ENCODE measurements around the gene SYNDIG1L. TPM values are rescaled to one million over a fixed set of nuclear protein-coding genes. Genes with fewer than 3 reads are reported as not detected.

Gene SYNDIG1L
- total RNA-seq, 1 experiment from 2014 or later: 0.33 TPM

- Histone ChIP-seq H4K8ac (replicated peaks; ENCODE audit: insufficient read length, low read depth, low read length) (no peak overlapping the region), H4K20me1 (ENCODE audit: control insufficient read depth, insufficient read depth, insufficient read length) (no peaks in the 10 kb centered on the region), H3K14ac (ENCODE audit: insufficient read depth, low read length) (no peak overlapping the region), H2BK20ac (ENCODE audit: low read depth, low read length, poor library complexity, severe bottlenecking) (no peak overlapping the region), H3K56ac (ENCODE audit: insufficient read length, low read depth, low read length) (no peak overlapping the region), H3K79me1 (ENCODE audit: insufficient read depth, low read depth, low read length, poor library complexity, severe bottlenecking) (no peaks in the 10 kb centered on the region), H3K4me2 (ENCODE audit: insufficient read depth, insufficient read length, low read length) (no peak overlapping the region), H2BK12ac (ENCODE audit: insufficient read length, low read depth, low read length) (no peak overlapping the region), H2BK120ac (ENCODE audit: low read depth, low read length, poor library complexity, severe bottlenecking) (no peak overlapping the region), H3K27ac (ENCODE audit: insufficient read length, low read depth, low read length) (no peak overlapping the region), H4K5ac (ENCODE audit: insufficient read length, low read depth, low read length) (no peak overlapping the region), H3K27me3 (ENCODE audit: insufficient read depth, low read length) (no peaks in the 10 kb centered on the region), H3K18ac (ENCODE audit: insufficient read length, low read depth, low read length) (no peak overlapping the region), H3T11ph (ENCODE audit: low read length) (no peak overlapping the region), H2BK5ac (ENCODE audit: insufficient read length, low read length) (no peak overlapping the region), H3K9me3 (ENCODE audit: control insufficient read depth, low read depth, low read length) (no peaks in the 10 kb centered on the region), H3K4me1 (ENCODE audit: insufficient read depth, low read length) (peaks cover 7% of the 10 kb centered on the region; the same call in 1 of the 2 replicates), H3K23ac (ENCODE audit: insufficient read length, low read depth, low read length) (no peak overlapping the region), H4K91ac (ENCODE audit: insufficient read length, low read depth, low read length) (no peak overlapping the region), H2BK15ac (ENCODE audit: low read depth, low read length) (no peak overlapping the region), H3K9ac (ENCODE audit: extremely low read depth, insufficient read length, low read length) (no peak overlapping the region), H2AFZ (ENCODE audit: low read length) (no peak overlapping the region), H2AK5ac (ENCODE audit: insufficient read length, low read length) (no peak overlapping the region), H3K4ac (ENCODE audit: low read depth, low read length) (no peak overlapping the region), H3K79me2 (ENCODE audit: insufficient read depth, low read length) (no peaks in the 10 kb centered on the region), H3K23me2 (ENCODE audit: insufficient read length, low read depth, low read length, poor library complexity, severe bottlenecking) (no peaks in the 10 kb centered on the region)
- no CpG with 5 or more reads among the region's 3 CpGs for WGBS (ENCODE audit: extremely low coverage, insufficient read length, low lambda C conversion rate)
- Mint-ChIP-seq H3K4me1 (peaks cover 30 to 47% of the 10 kb centered on the region in 2 experiments), H3K9me3 (no peaks in the 10 kb centered on the region), H3K27me3 (ENCODE audit: low read depth) (no peaks in the 10 kb centered on the region; the same call in none of the 2 replicates), H3K36me3 (ENCODE audit: insufficient read depth in 1 of 3, low read depth in 3 of 3) (no peaks in the 10 kb centered on the region; a peak in 1 of 7 replicates), H3K4me3 (no peak overlapping the region), H3K27ac (no peak overlapping the region)
- no peak for DNase-seq
- TF ChIP-seq CTCF (conservative IDR thresholded peaks at IDR 0.05): no peak
Measured at GRCh38 chr14:74437496-74438053, 11.6 kb upstream of the SYNDIG1L start.
